Left forelimb (tissue), 1 donor: ENCODE measurements around the gene FHDC1.
"Not testable (repeated sequence)": the region's sequence is repeated elsewhere in the genome, so short reads cannot be mapped to it uniquely, and the experiment has no call there.

Source experiments
- DNase-seq: peaks from one replicate; pipeline ENCODE4 v3.0.0-alpha.2; 2018; ENCODE audit warnings: low spot score

Gene FHDC1, protein sequence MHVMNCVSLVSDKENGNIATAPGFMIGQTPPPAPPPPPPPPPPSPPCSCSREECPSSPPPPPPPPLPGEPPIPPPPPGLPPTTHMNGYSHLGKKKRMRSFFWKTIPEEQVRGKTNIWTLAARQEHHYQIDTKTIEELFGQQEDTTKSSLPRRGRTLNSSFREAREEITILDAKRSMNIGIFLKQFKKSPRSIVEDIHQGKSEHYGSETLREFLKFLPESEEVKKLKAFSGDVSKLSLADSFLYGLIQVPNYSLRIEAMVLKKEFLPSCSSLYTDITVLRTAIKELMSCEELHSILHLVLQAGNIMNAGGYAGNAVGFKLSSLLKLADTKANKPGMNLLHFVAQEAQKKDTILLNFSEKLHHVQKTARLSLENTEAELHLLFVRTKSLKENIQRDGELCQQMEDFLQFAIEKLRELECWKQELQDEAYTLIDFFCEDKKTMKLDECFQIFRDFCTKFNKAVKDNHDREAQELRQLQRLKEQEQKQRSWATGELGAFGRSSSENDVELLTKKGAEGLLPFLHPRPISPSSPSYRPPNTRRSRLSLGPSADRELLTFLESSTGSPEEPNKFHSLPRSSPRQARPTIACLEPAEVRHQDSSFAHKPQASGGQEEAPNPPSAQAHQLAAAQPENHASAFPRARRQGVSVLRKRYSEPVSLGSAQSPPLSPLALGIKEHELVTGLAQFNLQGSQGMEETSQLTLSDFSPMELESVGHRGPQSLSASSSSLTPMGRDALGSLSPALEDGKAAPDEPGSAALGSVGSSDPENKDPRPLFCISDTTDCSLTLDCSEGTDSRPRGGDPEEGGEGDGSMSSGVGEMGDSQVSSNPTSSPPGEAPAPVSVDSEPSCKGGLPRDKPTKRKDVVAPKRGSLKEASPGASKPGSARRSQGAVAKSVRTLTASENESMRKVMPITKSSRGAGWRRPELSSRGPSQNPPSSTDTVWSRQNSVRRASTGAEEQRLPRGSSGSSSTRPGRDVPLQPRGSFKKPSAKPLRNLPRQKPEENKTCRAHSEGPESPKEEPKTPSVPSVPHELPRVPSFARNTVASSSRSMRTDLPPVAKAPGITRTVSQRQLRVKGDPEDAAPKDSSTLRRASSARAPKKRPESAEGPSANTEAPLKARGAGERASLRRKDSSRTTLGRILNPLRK

DNA sequence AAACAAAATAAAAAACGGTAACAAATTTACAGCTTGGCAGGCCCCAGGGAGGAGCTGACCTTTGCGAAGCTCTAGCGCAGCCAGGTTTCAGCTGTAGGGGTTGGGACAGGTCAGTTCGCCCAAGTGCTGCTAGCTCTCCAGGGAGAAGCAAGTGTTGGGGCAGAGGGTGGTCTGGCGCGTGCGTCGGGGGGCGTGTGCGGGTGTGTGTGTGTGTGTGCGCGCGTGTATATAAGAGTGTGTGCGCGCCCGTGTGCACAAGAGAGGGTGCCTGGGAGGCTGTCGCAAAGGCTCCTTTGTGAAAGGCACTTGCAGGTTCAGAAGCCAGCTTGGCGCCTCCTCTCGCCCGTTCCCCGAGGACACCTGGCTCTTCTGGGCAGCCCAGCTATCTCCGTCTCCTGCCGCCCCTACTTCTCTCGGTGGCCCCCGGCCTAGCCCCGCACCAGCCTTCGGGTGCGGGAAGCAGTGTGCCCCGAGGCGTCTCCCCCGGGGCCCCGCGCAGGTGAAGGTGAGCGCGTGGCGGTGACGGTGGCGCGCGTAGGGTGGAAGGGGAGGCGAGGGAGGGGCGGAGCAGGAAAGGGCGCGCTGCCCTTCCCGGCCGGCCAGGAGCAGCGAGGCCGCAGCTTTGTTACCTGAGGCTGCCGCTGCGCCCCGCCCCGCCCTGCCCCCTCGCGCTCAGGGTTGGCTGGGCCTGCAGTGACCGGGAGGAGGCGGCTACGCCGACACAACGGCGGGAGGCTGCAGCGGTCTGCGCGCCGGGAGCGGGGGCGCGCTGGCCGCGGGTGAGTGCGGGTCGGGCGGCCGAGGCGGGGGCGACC, at the start of gene FHDC1:
Gene FHDC1 (plus strand): TSS at position 693 of the 815 bp plus-strand sequence. CDS start 6,735 bp downstream, outside the sequence.
- DNase-seq = no peak

DNA sequence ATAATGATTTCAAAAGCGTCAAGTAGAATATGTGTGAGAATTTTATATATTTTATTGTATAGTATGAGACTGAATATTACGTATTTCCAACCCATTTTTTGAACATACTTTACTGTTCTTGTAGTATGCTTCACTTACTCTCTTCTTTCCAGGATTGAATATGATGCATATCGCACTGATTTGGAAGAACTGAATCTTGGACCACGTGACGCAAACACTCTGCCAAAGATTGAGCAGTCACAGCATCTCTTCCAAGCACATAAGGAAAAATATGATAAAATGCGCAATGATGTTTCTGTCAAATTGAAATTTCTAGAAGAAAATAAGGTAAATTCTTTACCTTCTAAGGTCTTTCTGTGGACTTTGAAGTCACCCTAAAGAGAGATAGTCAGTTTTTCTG, 48.1 kb upstream of the FHDC1 start:
- no peak for DNase-seq

DNA sequence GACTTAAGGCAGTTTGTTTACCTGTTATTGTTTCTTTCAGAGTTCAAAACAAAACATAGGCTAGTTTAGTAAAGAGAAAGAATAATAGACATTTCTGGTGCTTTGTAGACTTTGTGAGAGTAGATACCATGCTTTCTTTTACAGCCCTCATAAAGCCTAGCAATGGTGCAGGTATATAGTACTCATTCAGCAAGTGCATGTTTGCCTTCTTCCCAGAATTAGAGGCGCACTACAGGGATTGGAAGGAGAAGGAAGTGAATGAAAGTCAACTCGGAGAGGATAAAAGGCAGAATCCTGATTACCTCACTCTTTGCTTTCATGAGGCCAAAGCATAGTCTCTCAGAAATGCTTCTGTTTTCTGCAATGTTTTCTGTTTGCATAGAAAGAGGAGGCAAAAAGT, 43.1 kb upstream of the FHDC1 start:
- no peak for DNase-seq

DNA sequence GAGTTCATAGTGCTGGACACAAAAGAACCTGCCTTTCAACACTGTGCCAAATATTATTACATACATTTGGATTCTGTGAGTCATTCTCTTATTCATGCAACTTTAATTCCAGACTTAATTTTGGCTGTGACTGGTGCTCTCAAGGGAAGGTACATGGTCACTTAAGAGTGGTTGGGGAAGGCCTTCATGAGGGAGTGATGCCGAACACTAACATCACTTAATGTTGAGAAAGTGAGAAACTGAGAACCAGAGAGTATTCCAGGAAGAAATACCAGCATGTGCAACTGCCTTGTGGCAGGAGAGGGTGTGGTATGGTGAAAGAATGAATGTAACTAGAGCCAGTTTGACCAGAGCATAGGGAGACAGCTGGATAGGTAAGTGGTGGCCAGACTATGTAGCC, 41.5 kb upstream of the FHDC1 start:
- DNase-seq = no peak

DNA sequence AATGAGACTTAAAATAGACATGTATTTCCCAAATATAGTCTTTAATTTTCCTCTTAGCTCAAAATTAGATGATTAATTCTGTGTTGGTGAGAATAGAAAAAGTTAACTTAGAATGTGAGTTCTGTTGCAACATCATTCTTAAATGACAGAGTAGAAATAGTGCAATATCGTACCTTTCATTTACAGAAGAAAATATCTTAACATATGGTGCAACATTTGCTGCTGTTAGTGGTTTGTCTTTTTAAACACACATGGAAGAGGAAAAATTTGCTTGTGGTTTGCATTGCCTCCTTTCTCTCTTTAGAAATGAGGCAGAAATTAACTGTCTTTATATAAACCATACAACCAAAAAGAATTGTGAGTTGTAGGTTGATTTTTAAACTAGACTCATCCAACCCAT, 39.3 kb upstream of the FHDC1 start:
- no peak for DNase-seq

DNA sequence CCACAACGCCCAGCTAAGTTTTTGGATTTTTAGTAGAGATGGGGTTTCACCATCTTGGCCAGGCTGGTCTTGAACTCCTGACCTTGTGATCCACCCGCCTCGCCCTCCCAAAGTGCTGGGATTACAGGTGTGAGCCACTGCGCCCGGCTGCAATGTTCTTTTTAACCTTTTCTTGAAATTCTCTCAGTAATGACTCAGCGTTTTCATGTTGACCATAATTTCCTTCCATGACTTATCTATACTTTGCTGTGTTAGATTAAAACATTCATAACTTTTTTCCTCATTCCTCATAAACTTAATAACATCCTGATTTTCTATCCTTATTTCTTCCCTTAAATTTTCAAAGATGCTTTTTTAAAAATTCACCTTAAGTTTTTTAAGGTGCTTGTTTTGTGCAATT, 38.0 kb upstream of the FHDC1 start:
- not testable (repeated sequence) for DNase-seq

DNA sequence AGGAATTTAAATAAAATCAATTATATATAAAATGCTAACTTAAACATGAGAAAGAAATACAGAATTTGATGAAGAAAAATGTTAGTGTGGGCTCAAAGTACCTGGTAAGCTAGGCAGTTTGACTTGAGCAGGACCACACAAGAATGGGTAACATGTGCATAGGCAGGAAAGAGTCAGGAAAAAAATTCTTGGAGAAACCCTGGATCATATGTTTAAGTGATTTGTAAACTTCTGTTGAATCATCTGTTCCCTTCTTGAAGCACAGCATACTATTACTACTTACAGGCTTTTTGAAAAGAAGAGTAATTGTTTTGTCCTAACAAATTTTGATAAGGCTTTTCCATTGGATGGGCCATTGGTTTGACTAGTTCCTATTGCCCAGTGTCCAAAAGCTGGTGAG, 37.5 kb upstream of the FHDC1 start:
- no peak for DNase-seq

DNA sequence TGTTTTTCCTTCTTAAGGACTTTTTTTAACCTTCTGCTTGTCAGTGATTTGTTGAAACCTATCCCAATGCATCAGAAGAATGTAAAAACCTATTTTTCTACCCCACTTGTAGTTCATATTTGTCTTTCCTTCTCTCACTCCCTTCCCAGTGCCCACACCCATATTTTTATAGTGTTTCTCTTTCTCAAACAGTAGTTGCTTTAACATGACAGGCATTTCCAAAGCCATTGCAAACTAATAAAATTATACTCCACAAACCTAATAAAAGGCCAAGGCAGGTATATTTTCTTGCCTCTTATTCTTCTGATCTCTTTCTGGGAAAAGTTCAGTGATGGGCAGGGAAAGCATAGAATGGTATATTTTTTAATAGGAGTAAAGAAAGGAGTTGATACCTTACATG, 35.7 kb upstream of the FHDC1 start:
- DNase-seq = no peak

DNA sequence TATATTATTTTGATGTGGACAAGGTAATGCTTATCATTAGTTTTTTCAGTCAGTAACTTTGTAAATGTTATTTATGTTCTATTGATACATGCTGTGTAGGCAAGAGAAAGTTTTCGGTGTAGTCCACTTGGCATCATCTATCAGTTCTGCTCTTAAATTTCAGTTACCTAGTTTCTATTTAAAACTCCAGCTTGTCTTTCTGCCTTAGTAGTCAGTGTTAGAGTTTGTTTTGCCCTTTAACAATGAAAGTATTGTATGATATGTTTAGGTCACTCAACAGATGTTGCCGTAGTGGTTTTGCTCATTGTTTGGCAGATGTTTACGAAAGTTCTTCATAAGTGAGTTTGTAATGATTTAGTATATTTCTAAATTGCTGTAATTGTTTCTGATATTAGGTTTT, 34.9 kb upstream of the FHDC1 start:
- DNase-seq = no peak

DNA sequence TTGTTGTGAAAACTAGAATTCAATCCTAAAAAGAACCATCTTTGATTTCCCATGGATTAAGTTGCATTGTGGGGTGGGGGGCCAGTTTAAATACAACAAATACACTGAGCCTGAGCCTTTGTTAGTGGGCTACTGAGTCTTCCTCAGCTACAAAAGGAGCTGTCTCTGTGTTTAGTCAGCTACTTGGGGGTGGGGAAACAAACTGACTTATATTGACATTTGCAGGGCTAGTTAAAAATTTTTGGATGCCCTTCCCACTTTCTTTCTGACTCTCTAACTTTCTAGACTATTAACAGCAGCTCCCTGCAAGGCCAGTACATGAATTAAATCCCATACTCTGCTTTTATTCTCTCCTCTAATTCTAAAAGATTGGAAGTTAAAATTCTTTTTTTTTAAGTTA, 32.5 kb upstream of the FHDC1 start:
- DNase-seq = no peak

DNA sequence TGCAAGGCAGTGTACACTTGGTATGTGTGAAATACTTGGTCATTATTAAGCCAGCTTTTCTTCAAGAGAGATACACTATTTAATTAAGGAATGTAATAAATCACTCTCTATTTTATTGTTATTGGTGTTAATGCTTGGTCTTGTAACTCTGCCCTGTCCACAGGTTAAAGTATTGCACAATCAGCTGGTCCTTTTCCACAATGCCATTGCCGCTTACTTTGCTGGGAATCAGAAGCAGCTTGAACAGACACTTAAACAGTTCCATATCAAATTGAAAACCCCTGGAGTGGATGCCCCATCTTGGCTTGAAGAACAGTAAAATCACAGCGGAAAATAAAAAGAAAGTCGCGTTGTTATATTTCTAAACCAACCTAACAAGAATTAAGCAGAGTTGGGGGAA, 26.2 kb upstream of the FHDC1 start:
- no peak for DNase-seq

DNA sequence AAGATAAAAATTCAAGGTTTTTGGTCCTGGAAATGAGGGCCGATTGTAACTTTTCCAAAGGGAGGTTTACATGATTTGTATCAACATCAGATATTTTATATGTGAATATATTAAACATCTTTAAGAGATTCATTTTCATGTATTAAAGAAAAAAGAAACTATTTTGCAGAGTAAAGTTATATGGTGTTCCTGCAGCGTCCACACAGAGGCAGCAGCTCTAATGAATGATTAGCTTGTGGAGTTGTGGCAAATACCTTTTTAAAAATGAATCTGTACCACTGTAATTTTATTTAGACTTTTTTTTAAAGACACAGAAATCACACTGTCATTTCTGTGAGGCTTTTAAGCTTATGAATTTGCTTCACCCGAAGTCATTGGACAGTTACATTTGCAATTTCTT, 25.6 kb upstream of the FHDC1 start:
- DNase-seq = no peak

DNA sequence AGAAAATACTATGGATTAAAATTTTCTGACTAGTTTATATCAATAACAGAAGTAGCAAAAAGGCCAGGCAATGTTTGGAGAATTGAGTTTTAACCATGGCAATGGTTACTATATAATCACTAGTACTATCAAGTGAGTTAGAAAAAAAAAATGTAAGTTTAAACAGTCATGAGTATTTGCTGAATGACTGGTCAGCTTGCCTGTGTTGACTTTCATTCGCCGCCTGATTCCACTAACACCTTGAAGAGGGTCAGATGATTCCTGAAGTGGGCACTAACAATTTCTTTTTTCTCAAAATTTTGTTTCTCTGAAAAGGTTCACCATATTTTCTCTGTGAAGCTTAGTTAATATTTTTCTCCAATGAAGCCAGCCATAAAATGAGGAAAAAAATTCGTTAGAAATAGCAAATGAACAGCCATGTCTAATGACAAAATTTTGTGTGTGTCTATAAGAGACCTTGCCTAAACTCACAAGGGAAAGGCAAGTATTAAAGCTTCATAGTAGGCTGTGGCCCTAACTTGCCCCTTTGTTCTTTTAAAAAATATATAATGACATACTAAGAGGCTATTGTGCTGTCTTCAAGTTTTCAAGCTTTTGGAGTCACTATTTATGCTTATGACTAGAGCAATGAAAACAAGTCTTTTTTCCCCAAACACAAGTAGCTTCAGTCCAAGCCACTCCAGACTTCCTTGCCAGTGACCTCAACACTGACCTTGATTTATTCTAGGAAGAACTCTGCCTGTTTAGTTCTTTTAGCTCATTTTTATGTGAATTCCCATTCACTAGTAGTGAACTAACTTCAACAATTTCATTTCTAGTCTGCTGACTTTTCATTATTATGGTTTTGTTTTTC, 18.4 kb upstream of the FHDC1 start:
- DNase-seq = no peak

DNA sequence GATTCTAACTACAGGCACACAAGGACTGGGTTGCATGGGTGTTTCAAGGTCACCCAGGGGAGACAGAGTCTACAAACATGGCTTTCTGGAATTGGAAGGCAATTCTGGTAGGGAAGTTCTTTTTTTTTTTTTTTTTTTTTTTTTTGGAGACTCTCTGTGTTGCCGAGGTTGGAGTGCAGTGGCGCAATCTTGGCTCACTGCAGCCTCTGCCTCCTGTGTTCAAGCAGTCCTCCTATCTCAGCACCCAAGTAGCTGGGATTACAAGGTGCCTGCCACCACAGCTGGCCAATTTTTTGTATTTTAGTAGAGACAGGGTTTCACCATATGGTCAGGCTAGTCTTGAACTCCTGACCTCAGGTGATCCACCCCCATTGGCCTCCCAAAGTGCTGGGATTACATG, 16.3 kb upstream of the FHDC1 start:
- no peak for DNase-seq

DNA sequence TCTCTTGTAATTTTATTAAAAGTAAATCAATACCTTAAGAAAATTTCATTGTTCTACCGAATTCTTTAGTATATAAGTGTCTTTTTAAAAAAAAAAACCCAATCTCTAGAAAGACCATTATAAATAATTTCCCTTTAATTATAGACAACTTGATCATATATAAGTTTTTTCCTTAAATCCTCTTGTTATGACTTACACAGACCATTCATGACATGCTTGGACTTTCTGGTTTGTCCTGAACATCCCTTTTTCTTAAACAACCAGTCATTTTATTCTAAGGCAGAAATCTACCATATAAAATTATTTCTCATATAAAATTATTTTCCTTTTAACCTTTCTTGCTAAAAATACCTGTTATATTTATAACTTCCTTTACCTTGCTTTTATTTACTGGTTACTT, 15.4 kb upstream of the FHDC1 start:
- DNase-seq = no peak

DNA sequence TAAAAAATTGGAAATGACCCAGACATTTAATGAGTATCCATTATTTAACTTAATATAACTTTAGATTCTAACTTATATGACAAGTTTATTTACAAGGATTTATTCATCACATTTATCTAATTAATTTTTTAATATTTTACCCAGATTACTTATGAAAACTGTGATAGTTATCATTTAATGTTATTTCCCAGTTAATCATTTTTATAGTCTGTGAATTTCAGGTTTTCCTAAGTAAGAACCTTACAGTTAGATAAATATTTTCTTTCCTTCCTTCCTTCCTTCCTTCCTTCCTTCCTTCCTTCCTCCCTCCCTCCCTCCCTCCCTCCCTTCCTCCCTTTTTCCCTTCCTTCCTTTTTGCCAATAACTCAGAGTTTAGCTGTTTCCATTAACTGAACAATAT, 14.8 kb upstream of the FHDC1 start:
- no peak for DNase-seq

DNA sequence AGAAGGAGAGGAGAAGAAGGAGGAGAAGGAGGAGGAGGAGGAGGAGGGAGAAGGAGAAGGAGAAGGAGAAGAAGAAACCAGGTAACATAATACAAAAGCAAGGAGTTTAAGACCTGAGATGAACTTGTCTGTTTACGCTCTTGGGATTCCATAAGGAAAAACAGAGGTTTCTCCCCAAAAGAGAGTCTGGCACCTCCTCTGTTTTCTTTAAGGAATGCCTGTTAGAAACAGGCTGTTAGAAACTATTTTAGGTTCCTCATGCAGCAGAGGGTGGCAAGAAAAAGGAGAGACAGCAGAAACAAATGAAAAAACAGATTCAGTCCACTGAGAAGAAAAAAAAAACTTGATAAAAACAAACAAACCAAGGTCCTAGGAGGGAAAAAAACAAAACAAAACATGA, 10.3 kb upstream of the FHDC1 start:
- DNase-seq = no peak

DNA sequence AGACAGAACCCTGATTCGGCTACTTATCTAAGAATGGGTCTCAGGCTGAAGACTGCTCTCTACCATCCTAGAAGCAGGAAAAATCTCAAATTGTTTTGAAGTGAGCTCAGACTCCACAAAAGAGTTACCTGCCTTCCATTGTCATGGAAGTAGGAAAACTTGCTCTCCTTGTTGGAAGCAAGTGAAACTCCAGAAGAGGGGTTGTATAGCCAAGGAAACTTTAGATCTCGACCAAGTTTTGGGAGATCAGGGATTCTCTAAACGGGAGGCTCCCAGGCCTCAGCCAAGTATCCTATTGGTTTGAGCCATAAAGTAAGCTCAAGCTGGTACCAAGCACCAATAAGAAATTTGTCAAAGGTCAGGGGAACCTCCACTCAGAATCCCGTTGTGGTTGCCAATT, 9.2 kb upstream of the FHDC1 start:
- no peak for DNase-seq

DNA sequence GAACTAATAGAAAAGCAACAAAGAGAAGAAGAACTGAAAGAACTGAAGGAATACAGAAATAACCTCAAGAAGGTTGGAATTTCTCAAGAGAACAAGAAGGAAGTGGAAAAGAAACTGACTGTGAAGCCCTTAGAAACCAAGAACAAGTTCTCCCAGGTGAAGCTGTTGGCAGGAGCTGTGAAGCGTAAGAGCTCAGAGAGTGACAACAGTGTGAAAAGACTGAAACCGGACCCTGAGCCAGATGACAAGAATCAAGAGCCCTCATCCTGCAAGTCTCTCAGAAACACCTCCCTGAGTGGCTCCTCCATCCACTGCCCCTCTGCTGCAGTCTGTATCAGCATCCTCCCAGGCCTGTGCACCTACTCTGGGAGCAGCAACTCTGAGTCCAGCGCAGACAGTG, 8.4 kb upstream of the FHDC1 start:
- no peak for DNase-seq

DNA sequence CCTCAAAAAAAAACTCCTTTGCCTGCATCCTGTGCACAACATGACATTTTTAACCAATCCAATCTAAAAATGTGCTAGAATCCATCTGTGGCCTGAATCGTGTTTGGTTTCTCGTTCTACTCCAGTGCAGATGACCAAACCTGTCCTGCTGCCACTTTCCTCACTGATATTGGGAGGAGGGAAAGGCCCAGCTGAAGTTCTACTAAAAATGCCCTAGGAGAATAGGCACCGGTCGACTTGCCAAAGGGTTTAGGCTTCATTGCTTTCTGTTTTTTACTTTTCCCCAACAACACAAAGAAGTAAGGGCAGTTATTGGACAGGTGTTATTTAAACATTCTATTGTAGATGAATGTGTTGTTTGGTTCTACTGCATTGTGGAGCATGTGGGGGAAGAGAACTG, 7.8 kb upstream of the FHDC1 start:
- no peak for DNase-seq

DNA sequence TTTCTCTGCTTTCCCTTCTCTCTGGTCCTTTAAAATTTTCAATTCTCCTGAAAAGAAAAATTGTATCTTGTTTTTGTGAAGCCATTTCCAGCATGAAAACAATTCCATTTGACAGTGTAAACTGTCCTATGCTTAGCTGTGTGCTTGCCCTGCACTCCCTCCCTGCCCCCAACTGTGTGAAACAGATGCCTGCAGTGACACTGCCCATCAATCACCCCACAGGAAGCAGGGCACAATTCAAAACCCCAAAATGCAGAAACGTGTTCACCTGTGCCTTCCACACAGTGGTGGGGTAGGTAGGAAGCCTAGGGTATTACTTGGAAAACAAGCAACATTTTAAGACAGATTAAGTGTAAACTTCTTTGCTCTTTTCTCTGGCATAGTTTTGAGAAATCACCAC, 6.2 kb upstream of the FHDC1 start:
- DNase-seq = no peak
